GM21515 (cell line): ENCODE measurements around the gene TMEM109.
"Not testable (repeated sequence)": the region's sequence is repeated elsewhere in the genome, so short reads cannot be mapped to it uniquely, and the experiment has no call there.

Source experiments
- ATAC-seq: cut with Tn5 transposase; IDR thresholded peaks from one replicate; pipeline ENCODE4 v1.9.1; 2021; ENCODE audit not compliant: unreplicated experiment

TMEM109 gene

GRCh38 chr11:60909680-60910280 is 4.2 kb upstream of the TMEM109 start:
- not testable (repeated sequence) for ATAC-seq

GRCh38 chr11:60910281-60910687 is 3.7 kb upstream of the TMEM109 start:
- ATAC-seq = peak; percentile 29

- ATAC-seq = no peak
Measured at GRCh38 chr11:60910711-60911380, 3.1 kb upstream of the TMEM109 start.

DNA sequence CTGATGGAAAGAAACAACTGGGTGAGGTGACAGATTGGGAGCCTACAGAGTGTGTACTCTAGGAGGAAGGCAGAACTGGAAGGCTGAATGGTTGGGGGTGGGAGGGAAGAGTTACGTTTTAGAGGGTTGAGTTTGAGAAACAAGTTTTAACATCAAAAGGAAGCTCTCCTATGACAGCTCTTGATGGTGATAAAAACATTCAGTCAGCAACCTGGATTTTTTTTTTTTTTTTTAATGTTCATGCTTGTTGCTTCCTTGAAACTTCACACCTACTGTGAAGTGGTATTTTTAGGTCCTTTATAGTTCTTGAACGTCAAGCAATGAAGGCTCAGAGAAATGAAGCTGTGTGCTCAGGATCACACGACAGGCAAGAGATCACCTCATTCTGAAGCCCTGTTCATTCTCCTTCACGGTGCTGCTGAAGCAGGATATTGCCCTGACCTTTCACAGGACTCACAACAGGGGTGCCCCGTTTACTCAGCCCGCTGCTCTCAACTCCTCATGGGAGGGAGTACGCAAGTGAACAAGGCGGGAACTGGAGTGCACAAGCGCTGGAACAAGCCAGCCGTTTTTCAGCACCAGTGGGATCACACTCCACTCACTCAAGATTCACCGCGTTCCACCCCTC is 1.6 kb upstream of the TMEM109 start:
- no peak for ATAC-seq

DNA sequence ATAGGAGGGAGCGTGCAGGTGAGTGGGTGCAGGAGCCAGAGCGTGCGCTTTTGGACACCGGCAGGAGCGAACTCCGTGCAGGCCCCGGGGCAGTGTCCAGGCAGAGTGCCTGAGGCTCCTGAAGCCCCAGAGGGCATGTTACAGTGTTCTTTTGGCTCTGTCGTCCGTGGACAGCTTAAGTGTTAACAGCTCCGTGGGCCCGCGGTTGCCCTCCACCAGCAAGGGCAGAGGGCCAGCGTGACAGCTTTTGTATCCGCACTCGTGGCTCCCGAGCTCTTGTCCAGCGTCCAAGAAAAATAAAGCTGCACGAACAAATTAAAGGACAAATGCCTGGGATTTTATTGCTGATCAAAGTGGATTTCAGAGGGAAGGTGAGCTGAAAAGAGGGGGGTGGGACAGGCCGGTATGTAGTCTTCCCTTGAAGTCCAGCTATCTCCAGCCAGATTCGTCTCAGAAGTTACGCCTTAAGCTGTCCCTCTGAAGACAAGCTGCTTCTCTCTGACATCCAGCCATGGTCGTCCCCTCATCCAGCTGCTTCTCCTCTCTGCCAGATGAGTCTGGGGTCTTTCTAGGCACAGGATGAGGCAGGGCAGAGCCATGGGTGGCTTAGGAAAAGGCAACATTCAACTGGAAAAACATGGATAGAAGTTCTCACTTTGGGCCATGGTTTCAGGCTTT is 968 bp upstream of the TMEM109 start:
- ATAC-seq = no peak

DNA sequence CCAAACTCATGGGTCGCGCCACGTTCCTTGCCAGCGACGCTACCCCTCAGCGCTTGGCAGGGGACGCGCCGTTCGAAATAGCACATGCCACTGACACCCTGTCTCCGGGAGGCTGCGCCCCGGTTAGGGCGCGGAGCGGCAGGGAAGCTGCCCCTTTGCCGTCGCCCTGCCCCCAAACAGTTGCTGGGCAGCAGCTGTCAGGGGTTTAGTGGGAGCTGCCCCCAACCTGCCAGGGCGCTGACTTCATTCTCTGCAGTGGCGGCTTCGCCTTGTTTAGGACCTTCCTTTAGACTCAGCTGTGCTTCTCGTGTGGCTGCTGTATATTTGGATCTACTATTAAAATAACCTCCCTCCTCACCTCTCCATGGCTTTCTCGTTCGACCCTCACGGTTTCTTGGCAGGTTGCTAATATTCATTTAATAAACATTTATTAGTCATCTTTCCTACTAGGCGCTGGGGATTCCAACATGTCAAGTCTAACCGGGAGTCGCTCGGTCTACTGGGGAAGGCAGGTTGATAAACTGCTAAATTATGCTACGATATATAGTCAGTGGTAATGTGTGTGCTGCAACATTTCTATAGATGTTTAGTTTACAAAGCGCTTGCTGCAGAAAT is 782 bp downstream of the TMEM109 start:
- no peak for ATAC-seq

- peak; percentile 41 for ATAC-seq
Measured at GRCh38 chr11:60915248-60915914, 1.4 kb downstream of the TMEM109 start.

DNA sequence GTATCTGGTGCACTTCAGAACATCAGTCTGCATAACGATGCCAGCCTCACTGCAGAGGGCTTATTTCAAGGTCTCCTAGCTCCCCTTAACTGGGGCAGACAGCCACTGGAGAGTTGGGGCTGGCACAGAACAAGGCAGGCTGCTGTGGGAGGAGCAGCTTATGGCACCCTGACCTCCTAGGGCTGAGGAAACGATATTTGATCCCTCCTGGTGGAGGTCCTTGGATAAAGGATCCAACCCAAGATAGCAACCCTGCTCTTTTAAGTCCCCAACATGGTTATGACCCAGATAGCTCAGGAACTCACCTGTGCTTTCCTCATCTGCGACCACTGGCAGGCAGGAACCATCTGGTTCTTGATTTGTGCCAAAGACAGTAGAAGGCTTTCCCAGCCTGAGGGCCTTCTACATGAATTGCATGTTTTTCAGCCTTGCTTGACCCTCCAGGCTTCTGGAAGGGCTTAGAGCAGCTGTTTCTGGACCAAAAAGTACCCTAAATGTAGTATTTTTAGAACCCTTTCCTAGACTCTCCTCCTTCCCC is 2.8 kb downstream of the TMEM109 start:
- ATAC-seq = no peak

- no peak for ATAC-seq
Measured at GRCh38 chr11:60917267-60917666, 3.3 kb downstream of the TMEM109 start.

DNA sequence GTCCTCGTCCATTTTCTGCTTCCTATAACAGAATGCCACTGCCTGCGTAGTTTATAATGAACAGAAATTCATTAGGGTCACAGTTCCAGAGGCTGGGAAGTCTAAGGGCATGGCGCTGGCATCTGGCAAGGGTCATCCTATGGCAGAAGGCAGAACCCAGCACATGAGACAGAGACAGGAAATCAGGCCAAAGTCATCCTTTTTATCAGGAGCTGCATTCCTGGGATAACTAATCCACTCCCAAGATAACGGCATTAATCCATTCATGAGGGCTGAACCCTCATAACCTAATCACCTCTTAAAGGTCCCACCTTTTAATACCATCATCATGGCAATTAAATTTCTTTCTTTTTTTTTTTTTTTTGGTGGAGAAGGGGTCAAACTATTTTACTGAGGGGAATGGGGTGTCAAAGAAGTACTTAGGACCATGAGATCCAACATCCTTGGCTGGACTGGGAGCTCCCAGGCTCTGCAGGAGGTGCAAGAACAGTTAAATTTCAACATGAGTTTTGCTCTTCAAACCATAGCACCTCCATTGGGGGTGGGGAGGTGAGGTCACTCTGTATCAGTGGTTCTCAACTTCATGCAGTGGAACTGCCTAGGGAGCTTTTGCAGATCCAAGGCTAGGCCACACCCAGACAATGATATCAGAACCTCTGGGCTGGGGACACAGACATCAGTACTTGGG is 4.4 kb downstream of the TMEM109 start:
- ATAC-seq = no peak

DNA sequence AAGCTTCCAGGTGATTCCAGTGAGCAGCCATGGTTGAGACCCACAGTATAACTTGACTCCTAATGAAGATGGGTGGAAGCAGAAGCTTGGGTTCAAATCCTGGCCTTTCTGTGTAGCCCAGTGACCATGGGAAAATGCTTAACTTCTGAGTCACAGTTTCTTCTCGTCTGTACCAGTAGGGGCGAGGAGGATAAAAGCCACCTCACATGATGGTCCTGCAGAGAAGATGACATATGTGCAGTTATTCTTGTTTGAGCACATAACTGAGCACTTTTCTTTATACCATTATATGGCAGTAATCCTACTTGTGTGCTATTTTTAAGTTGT is 4.9 kb downstream of the TMEM109 start:
- no peak for ATAC-seq

DNA sequence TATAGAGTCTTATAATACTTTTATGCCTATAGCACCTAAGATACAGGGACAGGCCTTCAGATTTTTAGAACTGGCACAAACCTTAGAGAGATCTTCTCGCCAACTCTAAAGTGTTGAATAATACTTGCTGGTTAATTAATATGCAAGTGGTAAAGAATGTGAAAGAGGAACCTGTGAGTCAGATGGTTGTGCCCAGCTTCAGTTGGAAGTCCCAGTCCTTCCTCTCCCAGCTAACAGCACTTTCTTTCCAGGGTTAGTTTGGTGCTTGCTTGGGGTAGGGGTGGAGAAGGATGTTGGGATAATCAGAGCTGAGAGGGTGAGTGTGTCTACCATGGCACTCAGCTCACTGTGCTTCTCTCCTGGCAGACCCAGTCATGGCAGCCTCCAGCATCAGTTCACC is 5.4 kb downstream of the TMEM109 start:
- ATAC-seq = no peak

- no peak for ATAC-seq
Measured at GRCh38 chr11:60919956-60920355, 6.0 kb downstream of the TMEM109 start.

- no peak for ATAC-seq
Measured at GRCh38 chr11:60921259-60921658, 7.3 kb downstream of the TMEM109 start.

DNA sequence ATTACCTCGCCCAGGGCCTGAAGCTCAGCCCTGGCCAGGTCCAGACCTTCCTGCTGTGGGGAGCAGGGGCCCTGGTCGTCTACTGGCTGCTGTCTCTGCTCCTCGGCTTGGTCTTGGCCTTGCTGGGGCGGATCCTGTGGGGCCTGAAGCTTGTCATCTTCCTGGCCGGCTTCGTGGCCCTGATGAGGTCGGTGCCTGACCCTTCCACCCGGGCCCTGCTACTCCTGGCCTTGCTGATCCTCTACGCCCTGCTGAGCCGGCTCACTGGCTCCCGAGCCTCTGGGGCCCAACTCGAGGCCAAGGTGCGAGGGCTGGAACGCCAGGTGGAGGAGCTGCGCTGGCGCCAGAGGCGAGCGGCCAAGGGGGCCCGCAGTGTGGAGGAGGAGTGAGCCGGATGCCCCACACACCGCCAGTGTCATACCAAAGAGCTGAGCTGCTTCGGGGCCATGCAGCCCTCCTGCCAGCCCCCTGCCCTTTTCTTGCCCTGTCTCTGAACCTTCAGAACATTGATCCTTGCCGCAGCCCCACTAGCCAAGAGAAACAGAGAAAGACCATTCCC is 7.9 kb downstream of the TMEM109 start:
- no peak for ATAC-seq

DNA sequence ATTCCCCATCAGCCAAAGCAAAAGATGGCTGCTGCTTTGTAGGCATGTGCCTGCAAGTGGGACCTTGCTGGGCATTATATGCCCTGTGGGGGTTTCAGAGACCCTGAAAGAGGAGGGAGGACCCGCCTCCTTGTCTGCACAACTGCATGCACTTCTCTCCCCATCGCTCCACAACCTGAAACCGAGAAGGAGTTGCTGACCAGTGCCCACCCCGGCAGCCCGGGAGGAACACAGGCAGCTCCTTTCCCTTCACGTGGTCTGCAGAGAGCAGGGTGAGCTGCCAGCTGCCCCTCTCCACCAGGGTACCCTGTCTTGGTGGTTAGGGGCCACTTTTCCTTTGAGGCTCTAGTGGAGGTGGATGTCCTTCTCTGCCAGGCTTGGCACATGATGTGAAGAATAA is 8.9 kb downstream of the TMEM109 start:
- ATAC-seq = no peak

GRCh38 chr11:60923326-60923725 is 9.4 kb downstream of the TMEM109 start:
- ATAC-seq = no peak

GRCh38 chr11:60923800-60924109 is 9.8 kb downstream of the TMEM109 start:
- ATAC-seq = no peak

GRCh38 chr11:60924110-60924905 is 10.3 kb downstream of the TMEM109 start, which contains the start of gene TMEM132A:
Gene TMEM132A (plus strand): TSS chr11:60924460. CDS start chr11:60924634, 174 bp downstream.
- ATAC-seq = no peak
